Measurements from ENCODE around the gene FAM78A.

Gene FAM78A

DNA sequence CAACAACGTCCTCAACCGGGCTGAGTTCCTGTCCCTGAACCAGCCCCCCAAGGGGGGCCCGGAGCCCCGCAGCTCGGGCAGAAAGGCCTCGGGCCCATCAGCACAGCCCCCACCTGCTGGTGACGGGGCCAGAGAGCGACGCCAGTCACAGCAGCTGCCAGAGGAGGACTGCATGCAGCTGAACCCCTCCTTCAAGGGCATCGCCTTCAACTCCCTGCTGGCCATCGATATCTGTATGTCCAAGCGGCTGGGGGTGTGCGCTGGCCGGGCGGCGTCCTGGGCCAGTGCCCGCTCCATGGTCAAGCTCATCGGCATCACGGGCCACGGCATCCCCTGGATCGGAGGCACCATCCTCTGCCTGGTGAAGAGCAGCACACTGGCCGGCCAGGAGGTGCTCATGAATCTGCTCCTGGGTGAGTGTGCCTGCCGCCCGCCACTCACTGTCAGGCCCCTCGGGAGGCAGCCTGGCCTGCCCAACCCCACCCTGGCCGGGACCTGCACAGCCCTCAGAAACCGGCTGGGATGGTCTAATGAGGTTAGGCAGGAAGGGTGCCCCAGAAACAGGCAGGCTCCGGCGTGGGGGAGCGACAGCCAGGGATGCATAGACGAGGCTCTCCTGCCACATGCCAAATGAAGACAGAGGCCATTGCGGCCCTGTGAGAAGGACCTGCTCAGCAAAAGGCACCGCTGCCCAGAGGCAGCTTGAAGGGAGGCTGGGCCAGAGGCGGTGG, 13.9 kb upstream of the FAM78A start:
- H3K4me3 ChIP-seq (ENCODE audit: low read depth, low read length) = no peak overlapping the region
- no peaks in the 10 kb centered on the region for H3K36me3 ChIP-seq (ENCODE audit: control insufficient read depth, insufficient read depth, low read length)
- H3K9me3 ChIP-seq (ENCODE audit: control insufficient read depth, insufficient read depth, low read length) = no peaks in the 10 kb centered on the region
- no peak overlapping the region for H3K9ac ChIP-seq (ENCODE audit: low read depth, low read length)
- H3K27me3 ChIP-seq (ENCODE audit: control insufficient read depth, insufficient read depth, low read length) = no peaks in the 10 kb centered on the region
- H3K4me1 ChIP-seq (ENCODE audit: control insufficient read depth, insufficient read depth, low read length) = peaks cover 5% of the 10 kb centered on the region; the same call in 1 of the 2 replicates
- no peak overlapping the region for H3K27ac ChIP-seq (ENCODE audit: low read depth, low read length)

GRCh38 chr9:131289301-131290035, 13.2 kb upstream of the FAM78A start, which contains the start of gene PLPP7:
TSS of gene PLPP7 (plus strand) at chr9:131289723. CDS start at chr9:131289998, 275 bp downstream.
- peaks cover 5% of the 10 kb centered on the region; the same call in 1 of the 2 replicates for H3K4me1 ChIP-seq (ENCODE audit: control insufficient read depth, insufficient read depth, low read length)
- no peaks in the 10 kb centered on the region for H3K36me3 ChIP-seq (ENCODE audit: control insufficient read depth, insufficient read depth, low read length)
- no peaks in the 10 kb centered on the region for H3K9me3 ChIP-seq (ENCODE audit: control insufficient read depth, insufficient read depth, low read length)
- no peak within 1 kb of the TSS for H3K27ac ChIP-seq (ENCODE audit: low read depth, low read length)
- no peaks in the 10 kb centered on the region for H3K27me3 ChIP-seq (ENCODE audit: control insufficient read depth, insufficient read depth, low read length)
- no peak within 1 kb of the TSS for H3K4me3 ChIP-seq (ENCODE audit: low read depth, low read length)
- H3K9ac ChIP-seq (ENCODE audit: low read depth, low read length) = no peak within 1 kb of the TSS

GRCh38 chr9:131288217-131288616, 11.9 kb upstream of the FAM78A start:
- Histone ChIP-seq H3K9me3 (ENCODE audit: control insufficient read depth, insufficient read depth, low read length) (no peaks in the 10 kb centered on the region), H3K27me3 (ENCODE audit: control insufficient read depth, insufficient read depth, low read length) (peaks cover 3% of the 10 kb centered on the region; the same call in 1 of the 2 replicates), H3K9ac (ENCODE audit: low read depth, low read length) (no peak overlapping the region), H3K27ac (ENCODE audit: low read depth, low read length) (no peak overlapping the region), H3K4me3 (ENCODE audit: low read depth, low read length) (no peak overlapping the region), H3K4me1 (ENCODE audit: control insufficient read depth, insufficient read depth, low read length) (peaks cover 5% of the 10 kb centered on the region; the same call in 1 of the 2 replicates), H3K36me3 (ENCODE audit: control insufficient read depth, insufficient read depth, low read length) (no peaks in the 10 kb centered on the region)

GRCh38 chr9:131287359-131287758, 11.0 kb upstream of the FAM78A start:
- H3K4me3 ChIP-seq (ENCODE audit: low read depth, low read length) = no peak overlapping the region
- H3K27me3 ChIP-seq (ENCODE audit: control insufficient read depth, insufficient read depth, low read length) = peaks cover 5% of the 10 kb centered on the region
- H3K36me3 ChIP-seq (ENCODE audit: control insufficient read depth, insufficient read depth, low read length) = no peaks in the 10 kb centered on the region
- H3K9ac ChIP-seq (ENCODE audit: low read depth, low read length) = no peak overlapping the region
- H3K9me3 ChIP-seq (ENCODE audit: control insufficient read depth, insufficient read depth, low read length) = no peaks in the 10 kb centered on the region
- peaks cover 5% of the 10 kb centered on the region; the same call in 1 of the 2 replicates for H3K4me1 ChIP-seq (ENCODE audit: control insufficient read depth, insufficient read depth, low read length)
- H3K27ac ChIP-seq (ENCODE audit: low read depth, low read length) = no peak overlapping the region

- Histone ChIP-seq H3K36me3 (ENCODE audit: control insufficient read depth, insufficient read depth, low read length) (no peaks in the 10 kb centered on the region), H3K27ac (ENCODE audit: low read depth, low read length) (no peak overlapping the region), H3K9me3 (ENCODE audit: control insufficient read depth, insufficient read depth, low read length) (no peaks in the 10 kb centered on the region), H3K27me3 (ENCODE audit: control insufficient read depth, insufficient read depth, low read length) (peaks cover 17% of the 10 kb centered on the region), H3K9ac (ENCODE audit: low read depth, low read length) (no peak overlapping the region), H3K4me3 (ENCODE audit: low read depth, low read length) (no peak overlapping the region), H3K4me1 (ENCODE audit: control insufficient read depth, insufficient read depth, low read length) (peaks cover 5% of the 10 kb centered on the region; the same call in 1 of the 2 replicates)
Measured at GRCh38 chr9:131284856-131285255, 8.5 kb upstream of the FAM78A start.

- Histone ChIP-seq H3K9me3 (ENCODE audit: control insufficient read depth, insufficient read depth, low read length) (no peaks in the 10 kb centered on the region), H3K27ac (ENCODE audit: low read depth, low read length) (no peak overlapping the region), H3K27me3 (ENCODE audit: control insufficient read depth, insufficient read depth, low read length) (peaks cover 17% of the 10 kb centered on the region), H3K4me3 (ENCODE audit: low read depth, low read length) (peak overlapping the region; percentile 54), H3K9ac (ENCODE audit: low read depth, low read length) (no peak overlapping the region), H3K4me1 (ENCODE audit: control insufficient read depth, insufficient read depth, low read length) (no peaks in the 10 kb centered on the region), H3K36me3 (ENCODE audit: control insufficient read depth, insufficient read depth, low read length) (no peaks in the 10 kb centered on the region)
Measured at GRCh38 chr9:131282688-131283422, 6.5 kb upstream of the FAM78A start.

DNA sequence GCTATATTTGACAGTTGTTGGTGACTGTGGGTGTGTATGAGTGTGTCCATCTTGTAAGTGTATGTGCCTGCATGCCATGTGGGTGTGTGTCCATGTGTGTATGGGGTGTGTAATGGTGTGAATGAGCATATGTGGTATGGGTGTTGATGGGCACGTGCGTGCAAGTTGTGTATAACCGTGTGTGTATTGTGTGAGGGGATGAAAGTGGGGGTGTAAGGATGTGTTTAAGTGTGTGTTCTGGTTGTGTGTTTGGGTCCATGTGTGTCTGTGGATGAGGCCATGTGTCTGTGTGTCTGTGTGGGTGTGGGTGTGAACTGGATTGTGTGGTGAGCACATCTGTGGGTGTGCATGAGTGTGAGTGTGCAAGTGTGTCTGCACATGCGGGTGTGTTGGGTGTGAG, 5.9 kb upstream of the FAM78A start:
- Histone ChIP-seq H3K4me1 (ENCODE audit: control insufficient read depth, insufficient read depth, low read length) (no peaks in the 10 kb centered on the region), H3K27me3 (ENCODE audit: control insufficient read depth, insufficient read depth, low read length) (peaks cover 17% of the 10 kb centered on the region), H3K9ac (ENCODE audit: low read depth, low read length) (no peak overlapping the region), H3K9me3 (ENCODE audit: control insufficient read depth, insufficient read depth, low read length) (no peaks in the 10 kb centered on the region), H3K36me3 (ENCODE audit: control insufficient read depth, insufficient read depth, low read length) (no peaks in the 10 kb centered on the region), H3K27ac (ENCODE audit: low read depth, low read length) (no peak overlapping the region), H3K4me3 (ENCODE audit: low read depth, low read length) (no peak overlapping the region)

- H3K4me3 ChIP-seq (ENCODE audit: low read depth, low read length) = no peak overlapping the region
- H3K27ac ChIP-seq (ENCODE audit: low read depth, low read length) = no peak overlapping the region
- H3K9me3 ChIP-seq (ENCODE audit: control insufficient read depth, insufficient read depth, low read length) = no peaks in the 10 kb centered on the region
- peaks cover 20% of the 10 kb centered on the region for H3K27me3 ChIP-seq (ENCODE audit: control insufficient read depth, insufficient read depth, low read length)
- H3K4me1 ChIP-seq (ENCODE audit: control insufficient read depth, insufficient read depth, low read length) = no peaks in the 10 kb centered on the region
- no peaks in the 10 kb centered on the region for H3K36me3 ChIP-seq (ENCODE audit: control insufficient read depth, insufficient read depth, low read length)
- H3K9ac ChIP-seq (ENCODE audit: low read depth, low read length) = no peak overlapping the region
Measured at GRCh38 chr9:131281119-131281965, 5.0 kb upstream of the FAM78A start.

- Histone ChIP-seq H3K4me3 (ENCODE audit: low read depth, low read length) (no peak overlapping the region), H3K36me3 (ENCODE audit: control insufficient read depth, insufficient read depth, low read length) (no peaks in the 10 kb centered on the region), H3K9ac (ENCODE audit: low read depth, low read length) (no peak overlapping the region), H3K4me1 (ENCODE audit: control insufficient read depth, insufficient read depth, low read length) (peaks cover 3% of the 10 kb centered on the region; the same call in 1 of the 2 replicates), H3K9me3 (ENCODE audit: control insufficient read depth, insufficient read depth, low read length) (no peaks in the 10 kb centered on the region), H3K27me3 (ENCODE audit: control insufficient read depth, insufficient read depth, low read length) (peaks cover 27% of the 10 kb centered on the region), H3K27ac (ENCODE audit: low read depth, low read length) (no peak overlapping the region)
Measured at GRCh38 chr9:131280660-131281059, 4.3 kb upstream of the FAM78A start.

DNA sequence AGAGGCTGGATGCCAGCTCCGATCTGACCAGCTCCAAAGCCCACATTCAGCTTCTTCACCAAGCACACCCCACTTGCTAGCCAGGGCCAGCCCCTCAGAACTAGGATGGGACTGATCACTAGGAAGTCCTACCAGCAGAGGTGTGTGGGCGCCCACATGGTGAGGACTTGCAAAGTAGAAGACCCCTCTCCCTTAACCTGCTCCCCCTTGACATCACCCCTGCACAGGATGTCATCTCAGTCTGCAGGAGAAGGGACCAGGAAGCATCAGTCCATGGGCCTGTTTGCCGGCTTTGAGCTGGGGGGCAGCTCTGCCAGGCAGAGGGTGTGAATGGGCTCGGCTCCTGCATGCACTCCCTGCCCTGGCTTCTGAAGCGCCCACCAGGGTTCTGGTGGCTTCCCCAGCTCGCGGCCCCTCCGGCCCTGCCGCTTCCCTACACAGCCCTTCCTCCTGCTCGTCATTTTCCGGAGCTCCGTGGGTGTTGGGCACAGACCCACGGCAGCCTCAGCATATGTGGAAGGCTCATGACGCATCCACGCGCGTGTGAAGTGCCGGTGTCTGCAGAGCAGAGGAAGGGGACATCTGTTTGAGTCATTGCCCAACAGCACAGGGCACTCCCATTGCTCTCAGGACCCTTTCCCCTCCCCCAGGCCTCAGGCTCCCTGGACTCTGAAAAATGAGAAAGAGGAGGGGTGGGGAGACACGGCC, 3.7 kb upstream of the FAM78A start:
- Histone ChIP-seq H3K4me3 (ENCODE audit: low read depth, low read length) (no peak overlapping the region), H3K27ac (ENCODE audit: low read depth, low read length) (no peak overlapping the region), H3K36me3 (ENCODE audit: control insufficient read depth, insufficient read depth, low read length) (no peaks in the 10 kb centered on the region), H3K27me3 (ENCODE audit: control insufficient read depth, insufficient read depth, low read length) (peaks cover 32% of the 10 kb centered on the region), H3K9ac (ENCODE audit: low read depth, low read length) (no peak overlapping the region), H3K4me1 (ENCODE audit: control insufficient read depth, insufficient read depth, low read length) (peaks cover 5% of the 10 kb centered on the region; the same call in 1 of the 2 replicates), H3K9me3 (ENCODE audit: control insufficient read depth, insufficient read depth, low read length) (no peaks in the 10 kb centered on the region)

All from HUES48 (cell line).